ENCODE data around the gene CCDC102B. TPM values are rescaled to one million over a fixed set of nuclear protein-coding genes. Genes with fewer than 3 reads are reported as not detected.

Gene CCDC102B
- total RNA-seq, 1 experiment from 2014 or later = 2.4 TPM

GRCh38 chr18:68985172-68985820, 187.4 kb downstream of the CCDC102B start:
- ChIA-PET CTCF (interaction anchor here (0.6 kb wide), 1 partner anchor 818 kb away, joined by 3 read pairs; no protein-coding TSS in a partner anchor), POLR2A (ENCODE audit: unreplicated experiment) (no interaction called here)
- Histone ChIP-seq H3K9me3 (ENCODE audit: low read length) (no peaks in the 10 kb centered on the region), H3F3A (ENCODE audit: low read length, unreplicated experiment) (no peaks in the 10 kb centered on the region), H2AFZ (ENCODE audit: low read length) (no peak overlapping the region), H3K79me2 (ENCODE audit: low read length) (no peaks in the 10 kb centered on the region), H3K4me2 (ENCODE audit: low read length) (no peak overlapping the region), H3K4me1 (ENCODE audit: insufficient read depth, low read length) (no peaks in the 10 kb centered on the region), H3K9me2 (replicated peaks; ENCODE audit: low read length) (no peaks in the 10 kb centered on the region), H4K20me1 (ENCODE audit: low read length) (no peaks in the 10 kb centered on the region), H3K27me3 (ENCODE audit: low read length) (no peaks in the 10 kb centered on the region), H3K36me3 (ENCODE audit: low read depth, low read length) (no peaks in the 10 kb centered on the region), H3K27ac (ENCODE audit: low read length) (no peak overlapping the region), H3K4me3 (ENCODE audit: low read length) (no peak overlapping the region), H3K9ac (ENCODE audit: low read length) (no peak overlapping the region)
- intact Hi-C loops (cut with micrococcal nuclease) = no loop called here
- ATAC-seq = no peak
- no peak for DNase-seq
- BruUV-seq (replicated peaks) = no TSS peak
- TF ChIP-seq CTCF (conservative IDR thresholded peaks at IDR 0.05; ENCODE audit: low read depth, low read length) = no peak
- TF ChIP-seq EZH2phosphoT487 (IDR thresholded peaks at IDR 0.05; ENCODE audit: borderline replicate concordance, low read length) = no peak
- TF ChIP-seq EZH2 (IDR thresholded peaks at IDR 0.05; ENCODE audit: low read length, unreplicated experiment) = no peak

GRCh38 chr18:68991286-68991685, 193.4 kb downstream of the CCDC102B start:
- H3K9me2 ChIP-seq (replicated peaks; ENCODE audit: low read length) = no peaks in the 10 kb centered on the region
- H3F3A ChIP-seq (ENCODE audit: low read length, unreplicated experiment) = no peaks in the 10 kb centered on the region
- no peak overlapping the region for H3K4me3 ChIP-seq (ENCODE audit: low read length)
- ChIA-PET CTCF (no interaction called here), POLR2A (ENCODE audit: unreplicated experiment) (no interaction called here)
- H3K4me1 ChIP-seq (ENCODE audit: insufficient read depth, low read length) = no peaks in the 10 kb centered on the region
- TF ChIP-seq EZH2 (IDR thresholded peaks at IDR 0.05; ENCODE audit: low read length, unreplicated experiment) (no peak), EZH2phosphoT487 (IDR thresholded peaks at IDR 0.05; ENCODE audit: borderline replicate concordance, low read length) (no peak), CTCF (conservative IDR thresholded peaks at IDR 0.05; ENCODE audit: low read depth, low read length) (no peak)
- no TSS peak for BruUV-seq (replicated peaks)
- no peak overlapping the region for H2AFZ ChIP-seq (ENCODE audit: low read length)
- H3K4me2 ChIP-seq (ENCODE audit: low read length) = no peak overlapping the region
- intact Hi-C loops (cut with micrococcal nuclease) = no loop called here
- H3K36me3 ChIP-seq (ENCODE audit: low read depth, low read length) = no peaks in the 10 kb centered on the region
- no peaks in the 10 kb centered on the region for H3K27me3 ChIP-seq (ENCODE audit: low read length)
- peak; percentile 77 for ATAC-seq
- H4K20me1 ChIP-seq (ENCODE audit: low read length) = no peaks in the 10 kb centered on the region
- no peaks in the 10 kb centered on the region for H3K79me2 ChIP-seq (ENCODE audit: low read length)
- no peak overlapping the region for H3K27ac ChIP-seq (ENCODE audit: low read length)
- no peak overlapping the region for H3K9ac ChIP-seq (ENCODE audit: low read length)
- H3K9me3 ChIP-seq (ENCODE audit: low read length) = no peaks in the 10 kb centered on the region
- DNase-seq = peak; percentile 12

- Histone ChIP-seq H3K79me2 (ENCODE audit: low read length) (no peaks in the 10 kb centered on the region), H3K4me1 (ENCODE audit: insufficient read depth, low read length) (no peaks in the 10 kb centered on the region), H3F3A (ENCODE audit: low read length, unreplicated experiment) (no peaks in the 10 kb centered on the region), H3K4me2 (ENCODE audit: low read length) (no peak overlapping the region), H3K27me3 (ENCODE audit: low read length) (no peaks in the 10 kb centered on the region), H3K9me2 (replicated peaks; ENCODE audit: low read length) (no peaks in the 10 kb centered on the region), H3K27ac (ENCODE audit: low read length) (no peak overlapping the region), H4K20me1 (ENCODE audit: low read length) (no peaks in the 10 kb centered on the region), H3K9me3 (ENCODE audit: low read length) (no peaks in the 10 kb centered on the region), H3K36me3 (ENCODE audit: low read depth, low read length) (no peaks in the 10 kb centered on the region), H2AFZ (ENCODE audit: low read length) (no peak overlapping the region), H3K4me3 (ENCODE audit: low read length) (no peak overlapping the region), H3K9ac (ENCODE audit: low read length) (no peak overlapping the region)
- TF ChIP-seq EZH2phosphoT487 (IDR thresholded peaks at IDR 0.05; ENCODE audit: borderline replicate concordance, low read length) (no peak), CTCF (conservative IDR thresholded peaks at IDR 0.05; ENCODE audit: low read depth, low read length) (no peak), EZH2 (IDR thresholded peaks at IDR 0.05; ENCODE audit: low read length, unreplicated experiment) (no peak)
- no TSS peak for BruUV-seq (replicated peaks)
- no peak for ATAC-seq
- DNase-seq = no peak
- ChIA-PET CTCF (no interaction called here), POLR2A (ENCODE audit: unreplicated experiment) (no interaction called here)
- intact Hi-C loops (cut with micrococcal nuclease) = no loop called here
Measured at GRCh38 chr18:68992719-68993482, 195.0 kb downstream of the CCDC102B start.
